ENCODE results near the gene MRPS6. TPM values are rescaled to one million over a fixed set of nuclear protein-coding genes. Genes with fewer than 3 reads are reported as not detected.

Gene MRPS6
- total RNA-seq, 1 donor from 2014 or later = 14.2 TPM

DNA sequence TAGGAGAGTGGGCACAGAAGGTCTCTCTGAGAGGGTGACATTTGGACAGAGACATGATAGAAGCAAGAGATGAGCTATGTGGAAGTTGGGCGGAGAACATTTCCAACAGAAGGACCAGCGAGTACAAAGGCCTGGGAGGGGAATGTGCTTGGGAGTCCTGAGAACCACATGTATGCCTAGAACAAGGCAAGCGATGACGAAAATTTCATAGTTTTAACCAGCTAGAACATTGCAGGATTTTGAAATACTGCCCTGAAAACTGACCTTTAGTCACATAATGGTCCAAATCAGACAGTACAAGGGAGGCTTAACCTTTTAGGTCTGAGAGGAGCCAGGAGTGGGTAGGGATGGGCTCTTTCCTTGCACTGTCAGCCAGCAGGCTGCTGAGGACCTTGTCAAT, 68.0 kb downstream of the MRPS6 start:
- Histone ChIP-seq H3K27me3 (ENCODE audit: control insufficient read depth, insufficient read depth, low read length) (no peaks in the 10 kb centered on the region), H3K36me3 (ENCODE audit: control insufficient read depth, insufficient read depth, low read length) (peaks cover 6% of the 10 kb centered on the region), H3K4me3 (ENCODE audit: low read depth, low read length) (no peak overlapping the region)
- no peak for FAIRE-seq
- DNase-seq (ENCODE audit: low read depth) = no peak
- TF ChIP-seq, protein P1, sequence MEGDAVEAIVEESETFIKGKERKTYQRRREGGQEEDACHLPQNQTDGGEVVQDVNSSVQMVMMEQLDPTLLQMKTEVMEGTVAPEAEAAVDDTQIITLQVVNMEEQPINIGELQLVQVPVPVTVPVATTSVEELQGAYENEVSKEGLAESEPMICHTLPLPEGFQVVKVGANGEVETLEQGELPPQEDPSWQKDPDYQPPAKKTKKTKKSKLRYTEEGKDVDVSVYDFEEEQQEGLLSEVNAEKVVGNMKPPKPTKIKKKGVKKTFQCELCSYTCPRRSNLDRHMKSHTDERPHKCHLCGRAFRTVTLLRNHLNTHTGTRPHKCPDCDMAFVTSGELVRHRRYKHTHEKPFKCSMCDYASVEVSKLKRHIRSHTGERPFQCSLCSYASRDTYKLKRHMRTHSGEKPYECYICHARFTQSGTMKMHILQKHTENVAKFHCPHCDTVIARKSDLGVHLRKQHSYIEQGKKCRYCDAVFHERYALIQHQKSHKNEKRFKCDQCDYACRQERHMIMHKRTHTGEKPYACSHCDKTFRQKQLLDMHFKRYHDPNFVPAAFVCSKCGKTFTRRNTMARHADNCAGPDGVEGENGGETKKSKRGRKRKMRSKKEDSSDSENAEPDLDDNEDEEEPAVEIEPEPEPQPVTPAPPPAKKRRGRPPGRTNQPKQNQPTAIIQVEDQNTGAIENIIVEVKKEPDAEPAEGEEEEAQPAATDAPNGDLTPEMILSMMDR (IDR thresholded peaks at IDR 0.05; ENCODE audit: insufficient read depth, low read length, severe bottlenecking) = no peak

- Histone ChIP-seq H3K36me3 (ENCODE audit: control insufficient read depth, insufficient read depth, low read length) (peaks cover 6% of the 10 kb centered on the region), H3K27me3 (ENCODE audit: control insufficient read depth, insufficient read depth, low read length) (no peaks in the 10 kb centered on the region), H3K4me3 (ENCODE audit: low read depth, low read length) (no peak overlapping the region)
- DNase-seq (ENCODE audit: low read depth) (no peak), FAIRE-seq (no peak)
- TF ChIP-seq, protein P1 (IDR thresholded peaks at IDR 0.05; ENCODE audit: insufficient read depth, low read length, severe bottlenecking) = no peak
Measured at GRCh38 chr21:34143685-34144182, 70.4 kb downstream of the MRPS6 start.

GRCh38 chr21:34144224-34144623, 70.8 kb downstream of the MRPS6 start:
- TF ChIP-seq, protein P1 (IDR thresholded peaks at IDR 0.05; ENCODE audit: insufficient read depth, low read length, severe bottlenecking) = no peak
- H3K36me3 ChIP-seq (ENCODE audit: control insufficient read depth, insufficient read depth, low read length) = peaks cover 6% of the 10 kb centered on the region
- H3K4me3 ChIP-seq (ENCODE audit: low read depth, low read length) = no peak overlapping the region
- no peak for DNase-seq (ENCODE audit: low read depth)
- H3K27me3 ChIP-seq (ENCODE audit: control insufficient read depth, insufficient read depth, low read length) = no peaks in the 10 kb centered on the region
- FAIRE-seq = no peak

DNA sequence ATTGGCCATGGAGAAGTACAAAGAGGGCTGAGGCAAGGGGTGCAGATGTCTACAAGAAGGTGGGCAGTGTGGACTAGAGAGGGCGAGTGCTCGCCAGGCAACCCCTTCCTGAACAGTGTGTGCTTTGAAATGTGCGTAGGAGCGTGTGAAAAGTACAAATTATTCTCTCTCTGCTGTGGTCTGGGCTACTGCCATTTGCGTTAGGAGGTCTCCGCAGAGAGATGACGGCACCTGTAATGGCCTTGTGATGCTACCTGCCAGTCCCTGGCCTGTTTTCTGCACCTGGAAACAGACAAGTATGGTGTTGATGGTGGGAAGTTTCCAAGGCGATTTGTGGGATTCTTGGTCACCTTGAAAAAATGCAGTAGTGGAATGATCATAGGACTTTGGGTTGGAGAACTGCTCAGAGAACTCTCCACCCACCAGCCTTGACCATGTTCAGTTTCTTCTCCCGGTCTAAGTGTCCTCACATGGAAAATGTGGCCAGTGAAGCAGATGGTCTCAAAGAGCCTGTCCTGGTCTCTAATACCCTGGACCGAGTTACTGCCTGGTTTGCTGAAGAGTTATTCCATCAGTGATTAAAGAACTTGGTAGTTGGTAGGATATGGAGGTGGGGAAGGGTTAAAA, 74.5 kb downstream of the MRPS6 start:
- Histone ChIP-seq H3K4me3 (ENCODE audit: low read depth, low read length) (no peak overlapping the region), H3K36me3 (ENCODE audit: control insufficient read depth, insufficient read depth, low read length) (peaks cover 4% of the 10 kb centered on the region), H3K27me3 (ENCODE audit: control insufficient read depth, insufficient read depth, low read length) (no peaks in the 10 kb centered on the region)
- DNase-seq (ENCODE audit: low read depth) = no peak
- TF ChIP-seq, protein P1 (IDR thresholded peaks at IDR 0.05; ENCODE audit: insufficient read depth, low read length, severe bottlenecking) = no peak
- FAIRE-seq = peak; percentile 18

GRCh38 chr21:34148419-34148804, 75.0 kb downstream of the MRPS6 start:
- no peak for FAIRE-seq

More at GRCh38 chr21:34148419-34148804, 75.0 kb downstream of the MRPS6 start:
- TF ChIP-seq, protein P1 (IDR thresholded peaks at IDR 0.05; ENCODE audit: insufficient read depth, low read length, severe bottlenecking) = no peak
- Histone ChIP-seq H3K4me3 (ENCODE audit: low read depth, low read length) (no peak overlapping the region), H3K36me3 (ENCODE audit: control insufficient read depth, insufficient read depth, low read length) (peaks cover 1% of the 10 kb centered on the region), H3K27me3 (ENCODE audit: control insufficient read depth, insufficient read depth, low read length) (no peaks in the 10 kb centered on the region)
- no peak for DNase-seq (ENCODE audit: low read depth)
